ENCODE results near the gene MPPED2.

- TF ChIP-seq ZBTB7A (IDR thresholded peaks at IDR 0.05; ENCODE audit: low read depth) (no peak), TAF1 (IDR thresholded peaks at IDR 0.05; ENCODE audit: low read depth) (no peak), REST (IDR thresholded peaks at IDR 0.05; ENCODE audit: low read depth) (no peak), EGR1 (IDR thresholded peaks at IDR 0.05) (no peak), RAD21 (IDR thresholded peaks at IDR 0.05; ENCODE audit: low read depth) (no peak), FOXM1 (IDR thresholded peaks at IDR 0.05; ENCODE audit: borderline replicate concordance, low read depth) (no peak), YY1 (IDR thresholded peaks at IDR 0.05; ENCODE audit: low read depth) (no peak), NFIC (IDR thresholded peaks at IDR 0.05) (no peak), MAX (IDR thresholded peaks at IDR 0.05) (no peak)
Observed at GRCh38 chr11:30508594-30508993, 77.6 kb downstream of the MPPED2 start.

All from Ishikawa (cell line).